Measurements from ENCODE around the gene PLK2.

Gene PLK2

DNA sequence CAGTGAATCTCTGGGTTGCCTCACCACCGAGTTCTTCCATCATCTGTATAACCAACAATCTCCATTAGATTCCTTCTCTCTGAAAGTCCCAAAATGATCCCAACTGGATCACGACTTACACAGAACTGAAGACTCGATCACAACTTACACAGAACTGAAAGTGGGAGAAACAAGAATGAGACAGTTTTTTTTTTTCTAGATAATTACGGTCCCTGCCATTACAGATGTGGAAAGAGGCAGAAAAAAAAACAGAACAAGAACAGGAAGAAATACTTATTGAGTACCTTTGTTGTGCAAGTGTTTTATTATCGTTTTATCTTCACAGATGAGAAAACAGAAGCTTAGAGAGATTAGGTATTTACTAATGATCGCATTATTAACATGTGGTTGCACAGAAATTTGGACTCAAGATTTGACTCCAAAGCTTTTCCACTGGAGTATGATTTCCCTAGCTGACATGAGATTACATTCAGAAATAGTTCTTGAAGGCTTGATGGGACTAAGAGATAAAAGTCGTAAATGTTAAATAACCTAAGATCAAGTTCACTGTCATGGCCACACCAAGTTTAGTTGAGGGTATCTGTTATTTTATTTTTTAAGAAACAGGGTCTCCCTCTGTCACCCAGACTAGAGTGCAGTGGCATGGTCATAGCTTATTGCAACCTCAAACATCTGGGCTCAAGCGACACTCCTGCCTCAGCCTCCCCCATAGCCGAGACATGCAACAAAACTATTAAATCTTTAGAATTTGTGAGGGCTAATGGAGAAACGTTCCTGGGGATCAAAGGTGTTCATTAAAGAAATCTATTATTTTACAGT is 8.9 kb downstream of the PLK2 start:
- H2AK5ac ChIP-seq (ENCODE audit: low read length): no peak overlapping the region
- H3K27me3 ChIP-seq (ENCODE audit: insufficient read depth, low read length): no peaks in the 10 kb centered on the region
- no peak overlapping the region for H2BK5ac ChIP-seq (ENCODE audit: low read depth, low read length, poor library complexity)
- no peak overlapping the region for H3K4me3 ChIP-seq (ENCODE audit: low read depth, low read length)
- no peak overlapping the region for H3K9ac ChIP-seq (ENCODE audit: low read length)
- H3K4ac ChIP-seq (ENCODE audit: low read depth, low read length): no peak overlapping the region
- peak in 1 of 2 donors; percentile 59 for DNase-seq
- no peak overlapping the region for H3K23ac ChIP-seq (ENCODE audit: low read length)
- no peaks in the 10 kb centered on the region for H3K79me1 ChIP-seq (ENCODE audit: low read length)
- no peak overlapping the region for H4K12ac ChIP-seq (ENCODE audit: low read depth, low read length)
- WGBS (ENCODE audit: extremely low coverage, insufficient coverage, insufficient read length): no CpG with 5 or more reads among the region's 10 CpGs
- H2AFZ ChIP-seq (ENCODE audit: insufficient read depth, low read length, poor library complexity): no peak overlapping the region
- no peaks in the 10 kb centered on the region for H3K79me2 ChIP-seq (ENCODE audit: control insufficient read depth, insufficient read depth, low read length, poor library complexity)
- peaks cover 2 to 6% of the 10 kb centered on the region in 2 experiments for H3K4me1 ChIP-seq (ENCODE audit: control insufficient read depth in 1 of 2, insufficient read depth in 2 of 2, low read length in 2 of 2)
- no peak overlapping the region for H3K4me2 ChIP-seq (ENCODE audit: low read length)
- H2BK120ac ChIP-seq (ENCODE audit: insufficient read depth, low read length, poor library complexity): no peak overlapping the region
- no peak overlapping the region for H4K91ac ChIP-seq (ENCODE audit: low read depth, low read length)
- no peak overlapping the region for H3K27ac ChIP-seq (ENCODE audit: low read depth, low read length)
- no peak overlapping the region for H4K8ac ChIP-seq (ENCODE audit: low read depth, low read length)
- peaks cover 6% of the 10 kb centered on the region for H3K9me3 ChIP-seq (ENCODE audit: insufficient read depth, low read depth, low read length)
- peaks cover 11 to 25% of the 10 kb centered on the region in 2 experiments for H3K36me3 ChIP-seq (ENCODE audit: control insufficient read depth in 1 of 2, insufficient read depth in 2 of 2, low read length in 2 of 2)
- H3K14ac ChIP-seq (ENCODE audit: low read length): no peak overlapping the region
- H2BK12ac ChIP-seq (ENCODE audit: low read length): no peak overlapping the region
- peak overlapping the region; percentile 23 for H3K18ac ChIP-seq (ENCODE audit: low read length)

GRCh38 chr5:58450018-58450417 is 9.9 kb downstream of the PLK2 start:
- Histone ChIP-seq H2AK5ac (ENCODE audit: low read length) (no peak overlapping the region), H3K4me1 (ENCODE audit: control insufficient read depth in 1 of 2, insufficient read depth in 2 of 2, low read length in 2 of 2) (peaks cover 0 to 2% of the 10 kb centered on the region in 2 experiments), H3K79me2 (ENCODE audit: control insufficient read depth, insufficient read depth, low read length, poor library complexity) (no peaks in the 10 kb centered on the region), H2BK120ac (ENCODE audit: insufficient read depth, low read length, poor library complexity) (no peak overlapping the region), H3K79me1 (ENCODE audit: low read length) (no peaks in the 10 kb centered on the region), H3K36me3 (ENCODE audit: control insufficient read depth in 1 of 2, insufficient read depth in 2 of 2, low read length in 2 of 2) (peaks cover 6 to 17% of the 10 kb centered on the region in 2 experiments), H4K91ac (ENCODE audit: low read depth, low read length) (no peak overlapping the region), H2BK5ac (ENCODE audit: low read depth, low read length, poor library complexity) (no peak overlapping the region), H3K4me2 (ENCODE audit: low read length) (no peak overlapping the region), H3K4me3 (ENCODE audit: low read depth, low read length) (no peak overlapping the region), H3K9ac (ENCODE audit: low read length) (no peak overlapping the region), H3K23ac (ENCODE audit: low read length) (no peak overlapping the region), H3K14ac (ENCODE audit: low read length) (no peak overlapping the region), H3K18ac (ENCODE audit: low read length) (no peak overlapping the region), H2BK12ac (ENCODE audit: low read length) (no peak overlapping the region), H2AFZ (ENCODE audit: insufficient read depth, low read length, poor library complexity) (no peak overlapping the region), H3K27ac (ENCODE audit: low read depth, low read length) (no peak overlapping the region), H4K8ac (ENCODE audit: low read depth, low read length) (no peak overlapping the region), H3K9me3 (ENCODE audit: insufficient read depth, low read depth, low read length) (peaks cover 7% of the 10 kb centered on the region), H3K4ac (ENCODE audit: low read depth, low read length) (no peak overlapping the region), H3K27me3 (ENCODE audit: insufficient read depth, low read length) (no peaks in the 10 kb centered on the region), H4K12ac (ENCODE audit: low read depth, low read length) (no peak overlapping the region)
- peak; percentile 61 to 73 for DNase-seq
- WGBS (ENCODE audit: extremely low coverage, insufficient coverage, insufficient read length): no CpG with 5 or more reads among the region's 3 CpGs

GRCh38 chr5:58447226-58447625 is 12.7 kb downstream of the PLK2 start:
- DNase-seq: no peak
- H3K4me2 ChIP-seq (ENCODE audit: low read length): no peak overlapping the region
- H3K27ac ChIP-seq (ENCODE audit: low read depth, low read length): no peak overlapping the region
- H2BK120ac ChIP-seq (ENCODE audit: insufficient read depth, low read length, poor library complexity): no peak overlapping the region
- no peak overlapping the region for H4K91ac ChIP-seq (ENCODE audit: low read depth, low read length)
- H2BK12ac ChIP-seq (ENCODE audit: low read length): no peak overlapping the region
- H3K79me1 ChIP-seq (ENCODE audit: low read length): no peaks in the 10 kb centered on the region
- H3K4ac ChIP-seq (ENCODE audit: low read depth, low read length): no peak overlapping the region
- H3K27me3 ChIP-seq (ENCODE audit: insufficient read depth, low read length): no peaks in the 10 kb centered on the region
- no peak overlapping the region for H3K4me3 ChIP-seq (ENCODE audit: low read depth, low read length)
- H2BK5ac ChIP-seq (ENCODE audit: low read depth, low read length, poor library complexity): no peak overlapping the region
- no peak overlapping the region for H3K23ac ChIP-seq (ENCODE audit: low read length)
- peak overlapping the region; percentile 61 for H3K9ac ChIP-seq (ENCODE audit: low read length)
- H2AK5ac ChIP-seq (ENCODE audit: low read length): no peak overlapping the region
- H3K9me3 ChIP-seq (ENCODE audit: insufficient read depth, low read depth, low read length): peaks cover 7% of the 10 kb centered on the region
- no peaks in the 10 kb centered on the region for H3K79me2 ChIP-seq (ENCODE audit: control insufficient read depth, insufficient read depth, low read length, poor library complexity)
- WGBS (ENCODE audit: extremely low coverage, insufficient coverage, insufficient read length): no CpG with 5 or more reads among the region's 2 CpGs
- no peak overlapping the region for H3K18ac ChIP-seq (ENCODE audit: low read length)
- H3K4me1 ChIP-seq (ENCODE audit: control insufficient read depth in 1 of 2, insufficient read depth in 2 of 2, low read length in 2 of 2): no peaks in the 10 kb centered on the region
- H3K14ac ChIP-seq (ENCODE audit: low read length): no peak overlapping the region
- H3K36me3 ChIP-seq (ENCODE audit: control insufficient read depth in 1 of 2, insufficient read depth in 2 of 2, low read length in 2 of 2): peaks cover 4 to 6% of the 10 kb centered on the region in 2 experiments
- H4K8ac ChIP-seq (ENCODE audit: low read depth, low read length): no peak overlapping the region
- H4K12ac ChIP-seq (ENCODE audit: low read depth, low read length): no peak overlapping the region
- H2AFZ ChIP-seq (ENCODE audit: insufficient read depth, low read length, poor library complexity): no peak overlapping the region

GRCh38 chr5:58446024-58446423 is 13.9 kb downstream of the PLK2 start:
- DNase-seq: no peak
- Histone ChIP-seq H3K79me1 (ENCODE audit: low read length) (no peaks in the 10 kb centered on the region), H3K14ac (ENCODE audit: low read length) (no peak overlapping the region), H3K9me3 (ENCODE audit: insufficient read depth, low read depth, low read length) (peaks cover 7% of the 10 kb centered on the region), H3K79me2 (ENCODE audit: control insufficient read depth, insufficient read depth, low read length, poor library complexity) (no peaks in the 10 kb centered on the region), H3K4me1 (ENCODE audit: control insufficient read depth in 1 of 2, insufficient read depth in 2 of 2, low read length in 2 of 2) (no peaks in the 10 kb centered on the region), H3K4ac (ENCODE audit: low read depth, low read length) (no peak overlapping the region), H2AFZ (ENCODE audit: insufficient read depth, low read length, poor library complexity) (no peak overlapping the region), H3K27ac (ENCODE audit: low read depth, low read length) (no peak overlapping the region), H2BK12ac (ENCODE audit: low read length) (no peak overlapping the region), H3K4me3 (ENCODE audit: low read depth, low read length) (no peak overlapping the region), H3K36me3 (ENCODE audit: control insufficient read depth in 1 of 2, insufficient read depth in 2 of 2, low read length in 2 of 2) (peaks cover 4 to 6% of the 10 kb centered on the region in 2 experiments), H2AK5ac (ENCODE audit: low read length) (no peak overlapping the region), H3K9ac (ENCODE audit: low read length) (no peak overlapping the region), H2BK120ac (ENCODE audit: insufficient read depth, low read length, poor library complexity) (no peak overlapping the region), H3K23ac (ENCODE audit: low read length) (no peak overlapping the region), H4K91ac (ENCODE audit: low read depth, low read length) (no peak overlapping the region), H3K4me2 (ENCODE audit: low read length) (no peak overlapping the region), H3K18ac (ENCODE audit: low read length) (no peak overlapping the region), H2BK5ac (ENCODE audit: low read depth, low read length, poor library complexity) (no peak overlapping the region), H3K27me3 (ENCODE audit: insufficient read depth, low read length) (no peaks in the 10 kb centered on the region), H4K8ac (ENCODE audit: low read depth, low read length) (no peak overlapping the region), H4K12ac (ENCODE audit: low read depth, low read length) (no peak overlapping the region)
- WGBS (ENCODE audit: extremely low coverage, insufficient coverage, insufficient read length): no CpG with 5 or more reads among the region's 10 CpGs

Data from trophoblast cell (in vitro differentiated cells and primary cell).